Kidney capillary endothelial cell (primary cell): ENCODE measurements around the gene ZBTB8B.
"Not testable (repeated sequence)": the region's sequence is repeated elsewhere in the genome, so short reads cannot be mapped to it uniquely, and the experiment has no call there.

Source experiments
- DNase-seq: peaks from one replicate; pipeline ENCODE4 v3.0.0-alpha.2; 2018; ENCODE audit warnings: low spot score

ZBTB8B gene

DNA sequence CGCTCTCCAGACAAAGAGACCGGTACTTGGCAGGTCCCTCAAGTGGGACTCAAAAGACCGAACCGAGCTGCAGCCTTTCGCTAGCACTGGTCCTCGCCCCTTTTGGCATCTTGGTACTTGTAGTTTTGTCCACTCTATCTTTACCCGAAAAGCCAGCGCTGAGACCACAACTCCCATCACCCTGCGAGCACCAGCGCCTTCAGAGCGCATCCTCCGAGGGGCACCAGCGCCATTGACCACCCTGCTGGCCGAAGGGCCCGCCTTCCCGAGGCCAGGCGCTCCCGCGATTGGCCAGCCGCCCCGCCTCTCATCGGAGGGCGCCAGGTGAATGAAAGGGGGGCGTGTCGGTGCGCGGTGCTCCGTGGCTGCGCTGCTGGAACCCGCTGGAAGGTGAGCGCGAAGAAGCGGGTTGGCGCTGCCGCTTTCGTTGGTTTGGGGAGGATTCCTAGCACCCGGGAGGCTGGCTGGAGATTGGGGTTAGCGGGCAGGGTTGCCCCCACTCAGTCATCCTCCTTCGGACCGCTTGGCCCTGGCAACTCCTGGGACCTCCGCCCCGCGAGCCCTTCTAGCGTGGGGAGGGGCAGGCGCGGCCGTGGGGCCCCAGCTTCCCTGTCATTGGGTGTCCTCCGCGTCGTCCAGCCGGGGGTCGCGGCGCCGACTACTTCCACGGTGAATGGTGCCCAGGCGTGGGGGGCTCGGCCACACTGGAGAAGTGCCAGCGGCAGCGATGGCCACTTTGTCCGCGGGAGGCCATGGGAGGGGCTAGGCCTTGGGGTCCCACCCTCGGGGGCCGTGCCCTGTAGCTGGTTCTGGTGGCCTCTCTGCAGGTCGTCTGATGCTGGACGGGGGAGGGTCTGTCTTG is at the start of gene ZBTB8B:
Gene ZBTB8B, plus strand, starts transcription at position 357 of the 862 bp plus-strand sequence. CDS start 5,553 bp downstream, outside the sequence.
- DNase-seq, result peak; percentile 10

GRCh38 chr1:32421775-32422174 is 43.1 kb upstream of the ZBTB8B start:
- no peak for DNase-seq

GRCh38 chr1:32426489-32427255 is 38.2 kb upstream of the ZBTB8B start:
- DNase-seq, result no peak

DNA sequence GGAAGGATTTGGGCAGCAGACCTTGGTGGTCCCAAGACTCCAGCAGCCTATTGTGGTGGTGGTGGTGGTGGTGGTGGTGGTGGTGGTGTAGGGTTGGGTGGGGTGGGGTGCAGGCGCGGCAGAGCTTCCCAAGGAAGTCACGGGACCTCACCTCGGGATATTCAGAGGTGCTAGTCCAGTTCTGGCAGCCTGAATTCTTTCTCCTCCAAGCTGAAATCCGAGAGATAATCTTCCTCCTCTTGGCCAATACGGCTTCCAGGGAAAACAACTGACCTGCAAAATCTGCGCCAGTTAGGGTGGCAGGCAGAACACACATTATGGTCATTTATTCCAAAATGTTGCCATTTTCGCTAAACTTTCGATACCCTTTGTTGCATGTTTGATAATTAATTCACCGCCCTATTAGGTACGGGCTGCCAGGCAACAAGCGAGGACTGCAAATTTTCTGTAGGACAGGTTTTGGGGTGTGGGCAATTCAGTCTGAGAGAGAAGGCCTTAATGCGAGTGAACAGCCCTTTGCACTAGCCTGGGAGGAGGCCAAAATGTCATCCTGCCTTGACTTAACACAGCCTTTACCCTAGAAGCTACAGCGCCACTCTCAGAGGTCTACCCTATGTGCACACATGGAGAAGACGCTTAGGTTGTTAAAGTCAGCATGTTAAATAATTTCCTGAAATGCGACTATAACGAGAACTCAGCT is 37.5 kb upstream of the ZBTB8B start:
- no peak for DNase-seq

GRCh38 chr1:32431736-32432400 is 33.0 kb upstream of the ZBTB8B start:
- no peak for DNase-seq

GRCh38 chr1:32438136-32438535 is 26.7 kb upstream of the ZBTB8B start:
- no peak for DNase-seq

GRCh38 chr1:32438777-32439176 is 26.1 kb upstream of the ZBTB8B start:
- not testable (repeated sequence) for DNase-seq

DNA sequence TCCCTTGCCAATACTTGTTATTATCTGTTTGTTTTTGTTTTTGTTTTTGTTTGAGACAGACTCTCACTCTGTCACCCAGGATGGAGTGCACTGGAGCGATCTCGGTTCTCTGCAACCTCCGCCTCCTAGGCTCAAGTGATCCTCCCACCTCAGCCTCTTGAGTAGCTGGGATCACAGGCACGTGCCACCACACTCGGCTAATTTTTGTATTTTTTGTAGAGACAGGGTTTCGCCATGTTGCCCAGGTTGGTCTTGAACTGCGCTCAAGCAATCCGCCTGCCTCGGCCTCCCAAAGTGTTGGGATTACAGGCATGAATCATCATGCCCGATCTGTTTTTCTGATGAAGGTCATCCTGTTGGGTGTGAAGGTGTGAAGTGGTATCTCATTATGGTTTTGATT is 23.4 kb upstream of the ZBTB8B start:
- not testable (repeated sequence) for DNase-seq

- peak; percentile 11 for DNase-seq
Measured at GRCh38 chr1:32447469-32448185, 17.2 kb upstream of the ZBTB8B start.

DNA sequence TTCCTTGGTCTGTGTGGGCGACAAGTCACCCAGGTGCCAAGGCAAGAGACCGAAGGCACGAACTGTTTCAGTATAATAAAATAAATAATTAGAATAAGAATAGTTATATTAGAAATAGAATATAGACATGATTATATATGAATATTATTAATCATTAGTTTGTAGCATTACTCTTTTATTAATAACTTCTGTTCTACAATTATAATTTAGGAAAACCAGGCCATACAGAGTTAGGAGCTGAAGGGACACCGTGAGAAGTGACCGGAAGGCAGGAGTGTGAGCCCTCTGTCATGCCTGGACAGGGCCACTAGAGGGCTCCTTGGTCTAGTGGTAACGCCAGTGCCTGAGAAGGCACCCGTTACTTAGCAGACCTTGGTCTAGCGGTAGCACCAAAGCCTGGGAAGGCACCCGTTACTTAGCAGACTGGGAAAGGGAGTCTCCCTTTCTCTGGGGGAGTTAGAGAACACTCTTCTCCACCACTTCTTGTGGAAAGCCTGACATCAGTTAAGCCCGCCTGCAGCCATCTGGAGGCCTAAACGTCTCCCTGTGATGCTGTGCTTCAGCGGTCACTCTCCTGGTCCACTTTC is 16.6 kb upstream of the ZBTB8B start:
- DNase-seq, result peak; percentile 64

DNA sequence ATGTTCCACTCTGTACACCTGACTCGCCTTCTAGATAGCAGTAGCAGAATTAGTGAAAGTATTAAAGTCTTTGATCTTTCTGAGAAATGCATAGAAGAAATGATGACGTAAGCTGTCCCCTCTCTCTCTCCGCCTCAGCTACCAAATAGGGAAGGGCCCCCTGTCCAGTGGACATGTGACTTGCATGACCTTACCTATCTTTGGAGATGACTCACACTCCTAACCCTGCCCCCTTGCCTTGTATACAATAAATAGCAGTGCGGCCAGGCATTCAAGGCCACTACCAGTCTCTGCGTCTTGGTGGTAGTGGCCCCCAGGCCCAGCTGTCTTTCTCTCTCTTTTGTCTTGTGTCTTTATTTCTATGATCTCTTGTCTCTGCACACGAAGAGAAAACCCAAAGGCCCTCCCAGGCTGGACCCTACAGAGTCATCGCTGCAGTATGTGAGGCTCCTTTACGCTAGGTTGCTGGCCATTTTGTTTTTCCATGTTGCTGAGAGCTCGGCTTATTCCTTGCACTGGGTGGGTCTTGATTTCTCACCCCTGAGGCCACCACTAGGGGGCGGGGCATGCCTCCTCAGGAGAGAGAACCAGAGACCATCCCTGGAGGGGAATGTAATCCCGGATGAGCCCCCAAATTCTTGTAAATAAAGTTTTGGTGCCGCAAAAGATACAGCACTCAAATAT is 16.0 kb upstream of the ZBTB8B start:
- DNase-seq, result no peak

DNA sequence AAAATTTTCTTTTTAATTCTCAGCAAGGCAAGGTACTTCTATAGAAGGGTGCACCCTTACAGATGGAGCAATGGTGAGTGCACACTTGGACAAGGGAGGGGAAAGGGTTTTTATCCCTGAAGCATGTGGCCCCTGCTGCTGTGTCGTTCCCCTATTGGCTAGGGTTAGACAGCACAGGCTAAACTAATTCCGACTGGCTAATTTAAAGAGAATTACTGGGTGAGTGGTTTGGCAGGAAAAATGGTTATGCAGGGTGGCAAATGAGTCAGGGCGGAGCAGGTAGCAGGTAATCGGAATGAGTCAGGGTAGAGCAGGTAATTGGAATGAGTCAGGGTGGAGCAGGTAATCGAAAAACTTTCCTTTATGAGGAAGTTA is 15.4 kb upstream of the ZBTB8B start:
- DNase-seq, result not testable (repeated sequence)

DNA sequence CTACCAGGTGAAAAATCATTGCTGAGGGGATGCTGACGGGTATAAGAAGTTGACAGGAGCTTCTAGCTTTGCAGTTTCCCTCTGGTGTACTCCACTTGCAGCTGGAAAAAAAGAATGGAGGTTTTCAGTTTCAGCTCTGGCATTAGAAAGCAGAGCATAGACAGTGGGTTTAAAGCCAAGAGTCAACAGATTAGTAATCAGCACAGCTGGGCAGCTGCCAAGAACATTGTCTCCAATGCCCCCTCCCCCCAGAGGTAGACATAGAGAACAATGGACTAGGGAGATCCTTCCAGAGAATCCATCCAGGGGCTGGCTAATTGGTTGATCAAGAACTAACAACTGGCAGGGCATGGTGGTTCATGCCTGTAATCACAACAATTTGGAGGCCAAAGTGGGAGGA is 10.1 kb upstream of the ZBTB8B start:
- DNase-seq, result peak; percentile 65

- DNase-seq, result no peak
Measured at GRCh38 chr1:32455958-32456357, 8.9 kb upstream of the ZBTB8B start.

- DNase-seq, result not testable (repeated sequence)
Measured at GRCh38 chr1:32458798-32459197, 6.1 kb upstream of the ZBTB8B start.

- DNase-seq, result not testable (repeated sequence)
Measured at GRCh38 chr1:32462977-32463376, 1.9 kb upstream of the ZBTB8B start.

- DNase-seq, result peak; percentile 15
Measured at GRCh38 chr1:32464191-32464715, 619 bp upstream of the ZBTB8B start.

GRCh38 chr1:32465578-32465933 is 684 bp downstream of the ZBTB8B start:
- no peak for DNase-seq

DNA sequence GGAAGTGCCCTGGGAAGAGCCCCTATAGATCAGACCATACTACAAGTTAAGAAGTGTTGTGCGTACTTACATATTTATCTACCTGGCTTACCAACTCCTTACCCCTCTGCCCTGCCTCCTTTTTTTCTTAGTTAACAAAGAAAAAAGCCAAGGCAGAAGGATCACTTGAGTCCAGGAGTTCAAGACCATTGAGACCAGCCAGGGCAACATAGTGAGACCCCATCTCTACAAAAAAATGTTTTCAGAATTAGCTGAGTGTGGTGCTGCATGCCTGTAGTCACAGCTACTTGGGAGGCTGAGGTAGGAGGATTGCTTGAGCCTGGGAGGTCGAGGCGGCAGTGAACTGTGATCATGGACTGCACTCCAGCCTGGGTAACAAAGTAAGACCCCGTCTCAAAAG is 1.9 kb downstream of the ZBTB8B start:
- DNase-seq, result no peak

DNA sequence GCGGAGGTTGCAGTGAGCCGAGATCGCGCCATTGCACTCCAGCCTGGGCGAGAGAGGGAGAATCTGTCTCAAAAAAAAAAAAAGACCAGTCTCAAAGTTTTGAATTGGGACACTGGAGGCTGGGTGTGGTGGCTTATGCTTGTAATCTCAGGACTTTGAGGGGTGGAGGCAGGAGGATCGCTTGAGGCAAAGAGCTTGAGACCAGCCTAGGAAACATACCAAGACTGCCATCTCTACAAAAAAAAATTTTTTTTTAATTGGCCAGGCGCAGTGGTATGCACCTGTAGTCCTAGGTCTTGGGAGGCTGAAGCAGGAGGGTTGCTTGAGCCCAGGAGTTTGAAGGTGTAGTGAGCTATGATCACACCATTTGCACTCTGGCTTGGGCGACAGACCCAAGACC is 3.9 kb downstream of the ZBTB8B start:
- no peak for DNase-seq
